GM23248 (cell line): ENCODE results near the gene FUBP3. TPM values are rescaled to one million over a fixed set of nuclear protein-coding genes. Genes with fewer than 3 reads are reported as not detected.

Source experiments
- DNase-seq: peaks from one replicate; pipeline ENCODE4 v3.0.0-alpha.2; 2015
- H2AFZ ChIP-seq: fragments of 200-600 bp; sonication (generic); 2 replicates; pipeline ENCODE4 v1.6.1; 2016; ENCODE audit warnings: antibody characterized with exemption
- H3F3A ChIP-seq: fragments of 200-600 bp; sonication (generic); 2 replicates; pipeline ENCODE4 v1.6.1; 2016; ENCODE audit warnings: mild to moderate bottlenecking, antibody characterized with exemption, mixed run types; ENCODE audit not compliant: insufficient read depth
- H3K27ac ChIP-seq: fragments of 200-600 bp; sonication (generic); 2 replicates; pipeline ENCODE4 v1.5.1; 2016; ENCODE audit warnings: mild to moderate bottlenecking
- H3K27me3 ChIP-seq: fragments of 200-600 bp; sonication (generic); replicated peaks from 2 replicates; pipeline ENCODE4 v1.6.1; 2016; ENCODE audit warnings: mild to moderate bottlenecking; ENCODE audit not compliant: insufficient read depth
- H3K36me3 ChIP-seq: fragments of 200-600 bp; sonication (generic); 2 replicates; pipeline ENCODE4 v1.6.1; 2016; ENCODE audit warnings: low read depth, mild to moderate bottlenecking
- H3K4me1 ChIP-seq: fragments of 200-600 bp; sonication (generic); 2 replicates; pipeline ENCODE4 v1.6.1; 2016; ENCODE audit warnings: mild to moderate bottlenecking; ENCODE audit not compliant: insufficient read depth
- H3K4me2 ChIP-seq: fragments of 200-600 bp; sonication (generic); one replicate; pipeline ENCODE4 v1.6.1; 2016; ENCODE audit warnings: mild to moderate bottlenecking; ENCODE audit not compliant: unreplicated experiment
- H3K4me3 ChIP-seq: fragments of 200-600 bp; sonication (generic); 2 replicates; pipeline ENCODE4 v1.5.1; 2016; ENCODE audit warnings: mild to moderate bottlenecking
- H3K79me2 ChIP-seq: fragments of 200-600 bp; sonication (generic); 2 replicates; pipeline ENCODE4 v1.6.1; 2016; ENCODE audit warnings: mild to moderate bottlenecking; ENCODE audit not compliant: insufficient read depth
- H3K9ac ChIP-seq: fragments of 200-600 bp; sonication (generic); 2 replicates; pipeline ENCODE4 v1.6.1; 2016; ENCODE audit warnings: mild to moderate bottlenecking
- H3K9me2 ChIP-seq: fragments of 200-600 bp; sonication (generic); 2 replicates; pipeline ENCODE4 v1.6.1; 2016; ENCODE audit warnings: mixed run types, mild to moderate bottlenecking, moderate library complexity; ENCODE audit not compliant: insufficient read depth
- H3K9me3 ChIP-seq: fragments of 200-600 bp; sonication (generic); one replicate; pipeline ENCODE4 v1.6.1; 2017; ENCODE audit warnings: low read depth
- H4K20me1 ChIP-seq: fragments of 200-600 bp; sonication (generic); 2 replicates; pipeline ENCODE4 v1.6.0; 2016; ENCODE audit not compliant: insufficient read depth
- EZH2 ChIP-seq: fragments of 200-600 bp; sonication (generic); IDR thresholded peaks from 2 replicates; pipeline ENCODE4 v1.6.1; 2018; ENCODE audit warnings: antibody characterized with exemption, mild to moderate bottlenecking; ENCODE audit not compliant: insufficient read depth, poor library complexity, severe bottlenecking
- EZH2phosphoT487 ChIP-seq: fragments of 200-600 bp; sonication (generic); IDR thresholded peaks from 2 replicates; pipeline ENCODE4 v1.6.1; 2018; ENCODE audit warnings: antibody characterized with exemption, moderate library complexity, mild to moderate bottlenecking, low read depth; ENCODE audit not compliant: insufficient read depth
- WGBS, 2 experiments: methylation state at CpG; one replicate each; pipeline ENCODE4 v1.1.6; 2015 to 2017; ENCODE audit warnings: low lambda C conversion rate in 2 of 2, low coverage in 1 of 2; ENCODE audit errors: missing lambda C conversion rate in 2 of 2; 5-methylcytosine and 5-hydroxymethylcytosine counted together
- in situ Hi-C: fragments of 300-500 bp; cut with MboI; formaldehyde crosslinking; loops from 2 replicates; pipeline ENCODE4 v1.15.0; 2020
- polyA plus RNA-seq: library from polyadenylated mRNA; unstranded; fragments of >200 nt; fragmentation: Nextera tagmentation; extraction: Ambion mirVana; gene quantifications from 2 replicates; pipeline ENCODE4 v1.2.1, GENCODE V29; 2016
- total RNA-seq: library from RNA; depleted of rRNA; stranded (reverse); fragments of >200 nt; shearing (Covaris generic); gene quantifications from 2 replicates; pipeline ENCODE4 v1.2.3, GENCODE V29; 2014

Gene FUBP3
- total and polyA plus RNA-seq, 2 experiments from 2014 or later: 53.5 to 55.8 TPM

DNA sequence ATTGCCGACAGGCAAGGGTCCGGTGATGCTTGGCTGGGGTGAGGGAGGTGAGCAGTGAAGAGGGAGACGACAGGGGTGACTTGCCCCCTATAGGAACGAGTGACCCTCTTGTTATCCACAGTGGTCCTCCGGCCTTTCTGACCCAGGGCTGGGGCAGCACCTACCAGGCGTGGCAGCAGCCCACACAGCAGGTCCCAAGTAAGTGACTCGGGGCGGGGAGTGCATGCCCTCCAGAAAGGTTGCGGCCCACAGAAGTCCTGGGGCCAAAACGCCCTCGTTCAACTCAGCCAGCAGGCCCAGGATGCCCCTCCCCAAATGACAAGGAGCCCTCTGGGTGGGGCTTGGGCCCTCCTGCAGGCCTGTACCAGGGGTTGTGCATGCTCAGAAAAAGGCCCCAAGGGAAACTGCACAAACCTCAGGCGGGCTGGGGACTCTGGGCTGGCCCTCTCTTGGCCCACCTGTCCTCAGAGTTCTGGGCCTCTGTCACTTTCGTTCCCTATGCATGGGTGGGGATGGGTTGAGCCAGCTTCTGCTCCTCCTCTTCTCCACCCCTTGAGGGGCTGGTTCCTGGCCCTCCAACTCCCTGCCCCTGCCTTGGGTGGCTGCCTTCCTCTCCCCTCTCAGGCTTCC is 52.8 kb downstream of the FUBP3 start:
- no peaks in the 10 kb centered on the region for H3K9me3 ChIP-seq
- WGBS, 2 experiments: 83 to 93% methylated on average over 8 to 13 of the region's 13 CpGs
- H3K27me3 ChIP-seq: no peaks in the 10 kb centered on the region
- H3K36me3 ChIP-seq: peaks cover 5% of the 10 kb centered on the region
- in situ Hi-C loops: no loop called here
- H3K27ac ChIP-seq: no peak overlapping the region
- no peak for DNase-seq
- H3K9me2 ChIP-seq: no peaks in the 10 kb centered on the region
- no peaks in the 10 kb centered on the region for H3F3A ChIP-seq
- H3K79me2 ChIP-seq: no peaks in the 10 kb centered on the region
- no peaks in the 10 kb centered on the region for H4K20me1 ChIP-seq
- H3K4me1 ChIP-seq: no peaks in the 10 kb centered on the region
- H2AFZ ChIP-seq: no peak overlapping the region
- no peak overlapping the region for H3K4me2 ChIP-seq
- no peak overlapping the region for H3K4me3 ChIP-seq
- H3K9ac ChIP-seq: no peak overlapping the region
- TF ChIP-seq EZH2phosphoT487 (no peak), EZH2 (no peak)

DNA sequence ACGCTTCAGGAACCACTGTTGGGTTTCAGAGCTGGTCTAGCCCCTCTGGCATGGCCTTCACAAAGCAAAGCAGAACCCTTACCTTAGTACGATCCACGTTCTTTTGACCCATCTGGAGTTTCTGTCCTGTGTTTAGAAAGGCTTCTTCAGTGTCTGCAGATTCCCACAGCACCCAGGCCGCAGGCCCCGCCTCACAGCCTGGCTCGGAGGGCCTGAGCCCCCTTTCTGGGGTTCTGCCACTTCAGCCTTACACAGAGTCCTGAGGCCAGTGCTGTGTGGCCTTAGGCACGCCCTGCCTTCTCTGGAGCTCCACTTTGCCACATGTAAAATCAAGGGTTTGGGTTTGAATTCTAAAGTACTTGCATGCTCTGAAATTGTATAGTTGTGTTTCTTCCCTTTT is 53.5 kb downstream of the FUBP3 start:
- H3K4me2 ChIP-seq: no peak overlapping the region
- no peaks in the 10 kb centered on the region for H3K9me3 ChIP-seq
- H3K79me2 ChIP-seq: no peaks in the 10 kb centered on the region
- H3K9me2 ChIP-seq: no peaks in the 10 kb centered on the region
- no peak overlapping the region for H3K9ac ChIP-seq
- H3F3A ChIP-seq: no peaks in the 10 kb centered on the region
- no peaks in the 10 kb centered on the region for H3K27me3 ChIP-seq
- H2AFZ ChIP-seq: no peak overlapping the region
- no peaks in the 10 kb centered on the region for H4K20me1 ChIP-seq
- DNase-seq: no peak
- no peaks in the 10 kb centered on the region for H3K4me1 ChIP-seq
- no peak overlapping the region for H3K27ac ChIP-seq
- WGBS, 2 experiments: 82 to 85% methylated on average over 7 of the region's 7 CpGs
- TF ChIP-seq EZH2phosphoT487 (no peak), EZH2 (no peak)
- peaks cover 8% of the 10 kb centered on the region for H3K36me3 ChIP-seq
- H3K4me3 ChIP-seq: no peak overlapping the region
- in situ Hi-C loops: no loop called here

DNA sequence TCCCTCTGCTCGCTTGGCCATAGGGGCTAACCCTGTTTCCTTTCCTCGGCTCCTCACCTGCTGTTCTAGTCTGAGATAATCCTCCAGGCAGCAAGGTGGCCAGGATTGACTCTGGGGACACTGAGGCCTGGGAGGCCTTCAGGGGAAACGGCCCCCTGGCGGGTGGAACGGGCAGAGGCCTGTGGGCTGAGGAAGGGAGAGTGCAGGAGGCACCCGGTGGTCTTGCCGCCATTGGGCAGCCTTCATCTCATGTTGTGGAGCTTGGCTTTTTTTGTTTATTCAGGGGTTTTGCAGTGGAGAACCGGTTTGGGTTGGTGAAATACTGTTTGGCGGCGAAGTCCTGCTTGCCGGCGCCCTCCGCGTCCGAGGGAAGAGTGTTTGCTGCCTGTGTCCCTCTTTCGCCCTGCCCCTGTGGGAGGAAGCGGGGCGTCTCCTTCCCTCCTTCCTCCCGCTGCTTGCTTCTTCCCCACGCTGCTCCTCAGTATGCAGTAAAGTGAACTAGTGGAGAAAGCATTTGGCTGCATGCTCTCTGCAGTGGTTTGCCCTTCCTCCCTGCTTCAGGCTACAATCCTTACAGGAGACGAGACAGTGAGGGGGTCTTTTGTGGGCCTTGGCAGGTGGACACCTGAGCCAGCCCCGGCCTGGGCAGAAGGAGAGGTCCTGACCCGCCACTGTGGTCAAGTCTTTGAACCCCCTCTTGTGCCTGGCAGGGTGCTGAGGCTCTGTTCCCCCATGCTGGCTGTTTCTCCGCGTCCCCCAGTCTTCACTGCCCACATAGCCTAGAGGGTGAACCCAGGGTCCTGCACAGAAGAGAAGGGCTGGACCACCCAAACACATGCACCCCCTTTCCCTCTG is 54.2 kb downstream of the FUBP3 start:
- WGBS, 2 experiments: 96 to 98% methylated on average over 22 to 25 of the region's 25 CpGs
- TF ChIP-seq EZH2phosphoT487 (no peak), EZH2 (no peak)
- DNase-seq: no peak

DNA sequence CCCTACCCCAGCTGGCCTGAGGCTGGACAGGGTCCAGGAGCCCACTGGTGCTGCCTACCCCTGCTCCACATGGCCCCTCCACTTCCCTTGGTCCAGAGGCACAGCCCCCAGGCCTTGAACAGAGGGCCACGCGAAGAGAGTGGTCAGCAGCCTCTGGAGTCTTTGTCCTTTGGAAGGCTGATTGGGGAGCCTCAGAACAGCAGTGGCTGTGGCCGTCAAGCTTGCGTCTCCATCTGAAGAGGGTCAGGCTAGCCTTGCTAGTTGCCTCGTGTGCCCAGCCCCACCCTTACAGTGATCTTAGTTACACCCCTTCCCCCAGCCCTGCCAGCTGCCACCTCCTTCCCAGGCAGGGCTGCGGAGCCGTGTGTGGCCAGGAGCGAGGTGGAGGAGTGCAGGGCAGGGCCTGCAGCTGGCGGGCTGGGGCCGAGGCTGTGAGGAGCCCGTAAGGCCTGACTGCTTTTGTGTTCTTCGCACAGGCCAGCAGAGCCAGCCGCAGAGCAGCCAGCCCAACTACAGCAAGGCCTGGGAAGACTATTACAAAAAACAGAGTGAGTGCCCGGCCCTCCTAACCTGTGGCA is 54.9 kb downstream of the FUBP3 start:
- 86 to 91% methylated on average over 14 of the region's 14 CpGs for WGBS, 2 experiments
- DNase-seq: no peak
- no peak for TF ChIP-seq EZH2phosphoT487
- no peak for TF ChIP-seq EZH2
- Histone ChIP-seq H3K27ac (no peak overlapping the region), H3K4me3 (no peak overlapping the region), H3K36me3 (peaks cover 8% of the 10 kb centered on the region), H3K9ac (no peak overlapping the region), H4K20me1 (no peaks in the 10 kb centered on the region), H2AFZ (no peak overlapping the region), H3K27me3 (no peaks in the 10 kb centered on the region), H3K9me2 (no peaks in the 10 kb centered on the region), H3K4me2 (no peak overlapping the region), H3F3A (no peaks in the 10 kb centered on the region), H3K9me3 (no peaks in the 10 kb centered on the region), H3K4me1 (no peaks in the 10 kb centered on the region), H3K79me2 (no peaks in the 10 kb centered on the region)
- in situ Hi-C loops: no loop called here

More for the DNA sequence above, 54.2 kb downstream of the FUBP3 start:
- Histone ChIP-seq H3K27me3 (no peaks in the 10 kb centered on the region), H3K79me2 (no peaks in the 10 kb centered on the region), H3K9me3 (no peaks in the 10 kb centered on the region), H4K20me1 (no peaks in the 10 kb centered on the region), H3K9ac (no peak overlapping the region), H3K4me3 (no peak overlapping the region), H3K27ac (no peak overlapping the region), H3K4me2 (no peak overlapping the region), H3K9me2 (no peaks in the 10 kb centered on the region), H2AFZ (no peak overlapping the region), H3F3A (no peaks in the 10 kb centered on the region), H3K36me3 (peaks cover 8% of the 10 kb centered on the region), H3K4me1 (no peaks in the 10 kb centered on the region)
- in situ Hi-C loops: no loop called here
